Right lobe of liver (tissue), 6 donors: Measurements from ENCODE around the gene PPIL4. TPM values are rescaled to one million over a fixed set of nuclear protein-coding genes. Genes with fewer than 3 reads are reported as not detected.

Experiments used
- ATAC-seq, 4 donors: fragments of 200-7000 bp; cut with Tn5 transposase; one replicate each; pipeline ENCODE4 v1.9.1; 2020; ENCODE audit warnings: mild to moderate bottlenecking in 4 of 4, moderate library complexity in 4 of 4
- DNase-seq, 3 donors: peaks; one replicate each; pipeline ENCODE4 v3.0.0-alpha.2; 2020
- H3K27ac ChIP-seq, 3 donors: fragments of 200-600 bp; one replicate each; pipeline ENCODE4 v1.8.0; 2022
- H3K27me3 ChIP-seq, 2 donors: fragments of 200-600 bp; one replicate each; pipeline ENCODE4 v1.8.0; 2022
- H3K36me3 ChIP-seq, 4 donors: fragments of 200-600 bp; sonication (generic) in 1 of 4; one replicate each; pipeline versions ENCODE4 v1.5.1 to v1.8.0; 2017 to 2022; ENCODE audit warnings: control low read depth in 1 of 4
- H3K4me1 ChIP-seq, 4 donors: fragments of 200-600 bp; sonication (generic) in 1 of 4; one replicate each; pipeline versions ENCODE4 v1.5.1 to v1.8.0; 2017 to 2022; ENCODE audit warnings: control low read depth in 1 of 4
- H3K4me3 ChIP-seq, 3 donors: fragments of 200-600 bp; one replicate each; pipeline ENCODE4 v1.8.0; 2022
- H3K9me3 ChIP-seq, 4 donors: fragments of 200-600 bp; sonication (generic) in 1 of 4; one replicate each; pipeline versions ENCODE4 v1.5.1 to v1.8.0; 2017 to 2022; ENCODE audit warnings: control low read depth in 1 of 4
- CTCF ChIP-seq, 4 donors: fragments of 200-600 bp in 3 of 4; fragments of 450-650 bp in 1 of 4; IDR thresholded peaks; one replicate each; pipeline versions ENCODE4 v1.5.1 to v1.8.0; 2016 to 2022; ENCODE audit warnings: antibody characterized with exemption in 4 of 4, mild to moderate bottlenecking in 2 of 4
- POLR2A ChIP-seq: fragments of 450-650 bp; IDR thresholded peaks from one replicate; pipeline ENCODE4 v1.6.1; 2017; ENCODE audit warnings: antibody characterized with exemption, mild to moderate bottlenecking
- WGBS: methylation state at CpG from one replicate; pipeline ENCODE4 v1.1.6; 2018; ENCODE audit warnings: low coverage, low lambda C conversion rate; ENCODE audit not compliant: insufficient coverage; ENCODE audit errors: missing lambda C conversion rate; 5-methylcytosine and 5-hydroxymethylcytosine counted together
- intact Hi-C, 2 donors: fragments of 100-400 bp; cut with DNase I; formaldehyde crosslinking; loops; one replicate each; pipeline versions ENCODE4 v1.11.2 to v1.14.1; 2022
- total RNA-seq, 6 experiments: library from RNA; depleted of rRNA in 2 of 6; stranded (reverse); fragments of >200 nt in 2 of 6; fragmentation: NEBNext Ultra II Directional in 3 of 6; extraction: Animal tissue kit (Norgen Biotek cat#: 25700) in 3 of 6; gene quantifications; one replicate each; pipeline versions ENCODE4 v1.1.0 to v1.2.4, GENCODE V29; 2016 to 2023
- donor health status: DM: no; HTN: yes; CAD: no.
- donor health status: DM: no; HTN: no; CAD: no.
- donor health status: DM: no; HTN: no; CAD: no.
- donor health status: DM: no; HTN: yes; CAD: no.
- donor health status: DM: no; HTN: yes; CAD: no.

PPIL4 gene
- total RNA-seq, 6 experiments from 2014 or later: 7.5 to 9.6 (median 8.7) TPM

- TF ChIP-seq CTCF (IDR thresholded peaks at IDR 0.05): no peak
- TF ChIP-seq POLR2A: peak; percentile 35
- DNase-seq (peak; percentile 65 to 74 (median 70)), ATAC-seq (peak; percentile 40 to 54 (median 45))
- Histone ChIP-seq H3K27me3 (no peaks in the 10 kb centered on the region), H3K27ac (peak overlapping the region; percentile 62 to 82 (median 72)), H3K36me3 (no peaks in the 10 kb centered on the region), H3K4me1 (peaks cover 0 to 10% (median 0%) of the 10 kb centered on the region in 4 donors), H3K9me3 (no peaks in the 10 kb centered on the region), H3K4me3 (peak overlapping the region; percentile 73 to 99 (median 95))
- 0% methylated on average over 15 of the region's 81 CpGs for WGBS
- intact Hi-C loops: no loop called here
These were observed 20.8 kb upstream of the PPIL4 start for GRCh38 chr6:149566410-149567193.

- peak within 1 kb of the TSS; percentile 62 to 82 (median 72) for H3K27ac ChIP-seq
- H3K9me3 ChIP-seq: no peaks in the 10 kb centered on the region
- ATAC-seq (peak; percentile 91 to 98 (median 94)), DNase-seq (peak; percentile 96 to 97 (median 97))
- WGBS: under 1% methylated on average over 20 of the region's 59 CpGs
- peaks cover 0 to 10% (median 0%) of the 10 kb centered on the region in 4 donors for H3K4me1 ChIP-seq
- intact Hi-C loops: no loop called here
- TF ChIP-seq POLR2A (no peak), CTCF (IDR thresholded peaks at IDR 0.05) (peak; percentile 63 to 72 (median 70))
- no peaks in the 10 kb centered on the region for H3K36me3 ChIP-seq
- H3K27me3 ChIP-seq: no peaks in the 10 kb centered on the region
- peak within 1 kb of the TSS; percentile 73 to 99 (median 95) for H3K4me3 ChIP-seq
These were observed 19.9 kb upstream of the PPIL4 start, which contains the start of gene GINM1 for GRCh38 chr6:149565527-149566409. GINM1 (plus strand) TSS chr6:149566375; CDS start chr6:149566415, 40 bp downstream.

- no peak for ATAC-seq
- intact Hi-C loops: no loop called here
These were observed 18.1 kb upstream of the PPIL4 start for GRCh38 chr6:149563928-149564325.

More at GRCh38 chr6:149563928-149564325, 18.1 kb upstream of the PPIL4 start:
- TF ChIP-seq POLR2A (no peak), CTCF (IDR thresholded peaks at IDR 0.05) (no peak)
- WGBS: 72% methylated on average over 3 of the region's 3 CpGs
- no peak for DNase-seq
- Histone ChIP-seq H3K36me3 (no peaks in the 10 kb centered on the region), H3K4me3 (no peak overlapping the region), H3K9me3 (no peaks in the 10 kb centered on the region), H3K4me1 (peaks cover 0 to 6% (median 0%) of the 10 kb centered on the region in 4 donors), H3K27me3 (no peaks in the 10 kb centered on the region), H3K27ac (no peak overlapping the region)
